Jurkat, Clone E6-1 (cell line): ENCODE data around the gene ZFP82.

Experiments used
- DNase-seq: peaks from one replicate; pipeline ENCODE4 v3.0.0-alpha.2; 2011; ENCODE audit warnings: low read depth, low spot score
- H3K4me3 ChIP-seq: 2 replicates; pipeline ENCODE4 v1.5.1; 2011; ENCODE audit warnings: mild to moderate bottlenecking, low read length, control low read depth, moderate library complexity

The ZFP82 gene

GRCh38 chr19:36377541-36378178 is 40.8 kb downstream of the ZFP82 start:
- peak overlapping the region; percentile 87 for H3K4me3 ChIP-seq
- no peak for DNase-seq

GRCh38 chr19:36373638-36374156 is 44.7 kb downstream of the ZFP82 start:
- H3K4me3 ChIP-seq = no peak overlapping the region
- no peak for DNase-seq

- no peak for DNase-seq
- H3K4me3 ChIP-seq = no peak overlapping the region
These were observed 46.6 kb downstream of the ZFP82 start for GRCh38 chr19:36371886-36372285.

- H3K4me3 ChIP-seq = no peak overlapping the region
- DNase-seq = no peak
These were observed 54.6 kb downstream of the ZFP82 start for GRCh38 chr19:36363845-36364244.
